Measurements from ENCODE around the gene BCL10.

- TF ChIP-seq CTCF (IDR thresholded peaks at IDR 0.05) (no peak), POLR2A (IDR thresholded peaks at IDR 0.05) (no peak)
Measured at GRCh38 chr1:85316321-85316720, 39.9 kb upstream of the BCL10 start.

Measured in prostate gland (tissue), 2 donors.